ENCODE results near the gene OR4N5.
"Not testable (repeated sequence)": the region's sequence is repeated elsewhere in the genome, so short reads cannot be mapped to it uniquely, and the experiment has no call there.

Gene OR4N5

GRCh38 chr14:20138520-20138919, at the start of gene OR4N5:
Gene OR4N5 (plus strand): TSS chr14:20138820. CDS start chr14:20143736, 4,916 bp downstream.
- DNase-seq (ENCODE audit: low read depth, low spot score) = no peak

GRCh38 chr14:20092050-20092449, 46.6 kb upstream of the OR4N5 start:
- no peak for DNase-seq (ENCODE audit: low read depth, low spot score)

DNA sequence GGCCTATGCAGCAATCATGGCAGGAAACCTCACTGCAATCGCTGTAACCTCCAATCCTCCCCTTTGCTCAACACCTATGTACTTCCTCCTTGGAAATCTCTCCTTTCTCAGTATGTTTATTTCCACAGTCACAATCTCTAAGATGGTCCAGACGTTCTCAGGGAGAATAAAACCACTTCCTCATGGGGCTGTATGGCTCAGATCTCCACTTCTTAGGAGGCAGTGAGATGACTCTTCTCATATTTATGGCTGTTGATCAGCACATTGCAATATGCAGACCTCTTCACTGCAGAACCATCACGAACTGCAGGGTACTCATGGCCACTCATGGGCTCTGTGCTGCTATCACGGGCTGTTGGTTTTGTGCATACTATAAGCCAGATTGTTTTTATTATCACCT, 45.2 kb upstream of the OR4N5 start:
- DNase-seq (ENCODE audit: low read depth, low spot score) = no peak

GRCh38 chr14:20098926-20099770, 39.5 kb upstream of the OR4N5 start:
- DNase-seq (ENCODE audit: low read depth, low spot score) = not testable (repeated sequence)

DNA sequence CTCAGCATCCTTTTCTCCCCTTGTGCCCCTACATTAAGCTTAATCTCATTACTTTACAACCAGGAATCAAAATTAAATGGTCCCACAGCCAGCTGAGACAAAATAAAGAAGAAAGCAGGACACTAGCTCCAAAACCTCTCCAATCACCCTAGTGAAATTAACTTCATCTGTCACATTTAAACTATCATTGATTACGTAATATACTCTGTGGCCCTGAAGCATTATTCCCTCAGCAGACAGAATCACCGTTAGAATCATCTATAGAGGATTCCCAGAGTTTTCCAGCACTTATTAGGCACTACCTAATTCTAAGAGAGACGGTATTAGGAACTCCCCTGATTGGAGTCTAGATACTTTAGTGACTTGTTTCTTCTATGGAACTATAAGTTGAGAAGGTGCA, 28.2 kb upstream of the OR4N5 start, which contains the start of gene OR4K17:
Gene OR4K17, plus strand, starts transcription at position 302 of the 400 bp plus-strand sequence. CDS start 6,761 bp downstream, outside the sequence.
- DNase-seq (ENCODE audit: low read depth, low spot score) = no peak

DNA sequence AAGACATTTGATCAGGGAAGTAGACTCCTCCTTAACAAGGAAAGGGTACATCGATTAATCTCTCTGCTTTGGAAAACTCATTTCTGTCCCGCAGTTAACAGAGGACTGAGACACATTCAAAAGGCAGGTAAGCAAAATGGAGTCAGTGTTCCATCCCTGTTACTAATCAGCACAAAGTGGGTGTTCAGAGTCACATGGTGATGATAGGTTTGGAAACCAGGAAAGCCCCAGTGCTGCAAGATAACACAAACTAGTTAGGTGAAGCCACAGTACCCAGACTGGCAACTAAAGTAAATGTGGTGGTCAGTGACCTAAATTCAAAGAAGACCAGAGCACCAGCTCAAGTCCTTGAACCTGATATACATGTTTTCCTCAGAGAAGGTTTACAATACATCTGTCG, 26.3 kb upstream of the OR4N5 start:
- DNase-seq (ENCODE audit: low read depth, low spot score) = no peak

- DNase-seq (ENCODE audit: low read depth, low spot score) = no peak
These were observed 21.9 kb upstream of the OR4N5 start for GRCh38 chr14:20116748-20117147.

- no peak for DNase-seq (ENCODE audit: low read depth, low spot score)
These were observed 19.8 kb upstream of the OR4N5 start for GRCh38 chr14:20118795-20119194.

DNA sequence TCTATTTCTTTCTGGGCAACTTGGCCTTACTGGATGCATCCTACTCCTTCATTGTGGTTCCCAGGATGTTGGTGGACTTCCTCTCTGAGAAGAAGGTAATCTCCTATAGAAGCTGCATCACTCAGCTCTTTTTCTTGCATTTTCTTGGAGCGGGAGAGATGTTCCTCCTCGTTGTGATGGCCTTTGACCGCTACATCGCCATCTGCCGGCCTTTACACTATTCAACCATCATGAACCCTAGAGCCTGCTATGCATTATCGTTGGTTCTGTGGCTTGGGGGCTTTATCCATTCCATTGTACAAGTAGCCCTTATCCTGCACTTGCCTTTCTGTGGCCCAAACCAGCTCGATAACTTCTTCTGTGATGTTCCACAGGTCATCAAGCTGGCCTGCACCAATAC, 5.3 kb downstream of the OR4N5 start:
- DNase-seq (ENCODE audit: low read depth, low spot score) = no peak

DNA sequence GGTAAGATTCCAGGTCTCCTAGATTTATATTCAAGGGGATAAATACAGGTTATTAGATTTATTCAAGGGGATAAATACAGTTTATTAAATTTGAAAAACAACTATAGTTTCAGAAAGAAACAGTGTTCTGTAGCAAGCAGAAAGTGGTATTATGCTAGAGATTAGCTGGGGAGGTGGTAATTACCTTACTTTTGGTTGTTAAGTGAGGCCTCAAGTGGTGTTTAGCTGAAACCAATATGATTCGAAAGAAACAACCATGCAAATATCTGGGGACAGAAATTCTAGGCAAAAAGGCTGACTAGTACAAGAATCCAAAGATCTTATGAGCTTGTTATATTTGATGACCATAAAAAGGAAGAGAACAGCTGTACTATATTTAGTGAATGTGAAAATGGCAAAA, 6.2 kb downstream of the OR4N5 start:
- DNase-seq (ENCODE audit: low read depth, low spot score) = no peak

GRCh38 chr14:20164462-20164861, 25.8 kb downstream of the OR4N5 start:
- DNase-seq (ENCODE audit: low read depth, low spot score) = no peak

DNA sequence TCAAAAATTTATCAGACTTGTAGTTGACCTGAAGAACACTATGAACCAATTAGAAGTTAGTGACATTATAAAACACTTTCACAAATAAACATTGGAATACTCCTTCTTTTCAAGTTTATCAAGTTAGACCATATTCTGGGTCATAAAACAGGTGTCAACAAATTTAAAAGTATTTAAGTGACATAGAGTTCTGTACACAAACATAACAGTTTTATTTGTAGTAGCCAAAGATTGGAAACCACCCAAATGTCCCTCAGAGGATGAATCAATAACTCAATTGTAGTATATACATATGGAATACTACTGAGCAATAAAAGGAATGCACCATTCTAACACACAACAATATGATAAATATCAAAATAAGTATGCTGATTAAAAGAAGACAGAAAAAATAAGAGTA, 28.5 kb downstream of the OR4N5 start:
- DNase-seq (ENCODE audit: low read depth, low spot score) = no peak

DNA sequence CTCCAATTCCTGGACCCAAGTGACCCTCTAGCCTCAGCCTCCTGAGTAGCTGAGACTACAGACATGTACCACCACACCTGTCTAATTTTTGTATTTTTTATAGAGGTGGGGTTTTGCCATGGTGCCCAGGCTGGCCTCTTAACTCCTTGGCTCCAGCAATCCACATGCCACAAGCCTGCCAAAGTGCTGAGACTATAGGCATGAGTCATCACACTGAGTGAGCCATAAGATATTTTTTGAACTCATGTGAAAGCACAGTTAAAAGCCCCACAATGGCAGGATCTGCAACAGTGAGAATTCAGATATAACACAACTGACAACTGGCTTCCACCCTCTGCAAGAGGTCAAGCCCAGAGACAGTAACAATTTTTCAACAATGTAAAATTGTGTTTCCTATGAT, 31.2 kb downstream of the OR4N5 start:
- DNase-seq (ENCODE audit: low read depth, low spot score) = not testable (repeated sequence)

DNA sequence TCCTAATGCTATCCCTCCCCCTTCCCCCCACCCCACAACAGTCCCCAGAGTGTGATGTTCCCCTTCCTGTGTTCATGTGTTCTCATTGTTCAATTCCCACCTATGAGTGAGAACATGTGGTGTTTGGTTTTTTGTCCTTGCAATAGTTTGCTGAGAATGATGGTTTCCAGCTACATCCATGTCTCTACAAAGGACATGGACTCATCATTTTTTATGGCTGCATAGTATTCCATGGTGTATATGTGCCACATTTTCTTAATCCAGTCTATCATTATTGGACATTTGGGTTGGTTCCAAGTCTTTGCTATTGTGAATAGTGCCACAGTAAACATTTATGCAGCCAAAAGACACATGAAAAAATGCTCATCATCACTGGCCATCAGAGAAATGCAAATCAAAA, 35.6 kb downstream of the OR4N5 start:
- DNase-seq (ENCODE audit: low read depth, low spot score) = not testable (repeated sequence)

- DNase-seq (ENCODE audit: low read depth, low spot score) = no peak
These were observed 37.7 kb downstream of the OR4N5 start for GRCh38 chr14:20176330-20176729.

DNA sequence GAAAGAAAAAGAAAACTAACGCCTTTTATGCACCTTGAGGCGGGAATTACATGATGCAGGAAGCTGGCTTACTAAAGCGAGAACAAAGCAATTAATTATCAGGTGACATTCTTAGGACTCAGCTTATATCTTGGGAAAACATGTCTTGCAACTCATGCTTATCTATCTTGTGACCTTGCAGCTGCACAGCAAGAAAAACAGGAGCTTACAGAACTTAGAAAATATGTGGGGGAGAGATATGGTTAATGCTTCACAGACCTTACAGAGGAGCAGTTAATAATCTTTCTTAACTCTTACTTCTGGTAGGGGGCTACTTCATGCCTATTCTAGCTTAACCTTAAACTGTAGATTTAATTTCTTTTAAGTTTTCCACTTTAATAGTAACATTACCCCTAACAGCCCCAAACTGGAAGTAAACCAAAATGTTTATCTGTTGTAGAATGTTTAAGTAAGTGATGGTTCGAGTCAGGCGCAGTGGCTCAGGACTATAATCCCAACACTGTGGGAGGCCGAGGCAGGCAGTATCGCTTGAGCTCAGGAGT, 38.9 kb downstream of the OR4N5 start:
- DNase-seq (ENCODE audit: low read depth, low spot score) = no peak

DNA sequence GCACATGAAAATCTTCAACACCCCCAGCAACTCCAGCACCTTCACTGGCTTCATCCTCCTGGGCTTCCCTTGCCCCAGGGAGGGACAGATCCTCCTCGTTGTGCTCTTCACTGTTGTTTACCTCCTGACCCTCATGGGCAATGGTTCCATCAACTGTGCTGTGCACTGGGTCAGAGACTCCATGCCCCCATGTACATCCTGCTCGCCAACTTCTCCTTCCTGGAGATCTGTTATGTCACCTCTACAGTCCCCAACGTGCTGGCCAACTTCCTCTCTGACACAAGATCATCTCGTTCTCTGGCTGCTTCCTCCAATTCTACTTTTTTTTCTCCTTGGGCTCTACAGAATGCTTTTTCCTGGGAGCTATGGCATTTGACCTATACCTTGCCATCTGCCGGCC, 40.6 kb downstream of the OR4N5 start:
- no peak for DNase-seq (ENCODE audit: low read depth, low spot score)

- DNase-seq (ENCODE audit: low read depth, low spot score) = no peak
These were observed 41.3 kb downstream of the OR4N5 start for GRCh38 chr14:20179880-20180279.

- DNase-seq (ENCODE audit: low read depth, low spot score) = no peak
These were observed 41.9 kb downstream of the OR4N5 start for GRCh38 chr14:20180486-20180885.

DNA sequence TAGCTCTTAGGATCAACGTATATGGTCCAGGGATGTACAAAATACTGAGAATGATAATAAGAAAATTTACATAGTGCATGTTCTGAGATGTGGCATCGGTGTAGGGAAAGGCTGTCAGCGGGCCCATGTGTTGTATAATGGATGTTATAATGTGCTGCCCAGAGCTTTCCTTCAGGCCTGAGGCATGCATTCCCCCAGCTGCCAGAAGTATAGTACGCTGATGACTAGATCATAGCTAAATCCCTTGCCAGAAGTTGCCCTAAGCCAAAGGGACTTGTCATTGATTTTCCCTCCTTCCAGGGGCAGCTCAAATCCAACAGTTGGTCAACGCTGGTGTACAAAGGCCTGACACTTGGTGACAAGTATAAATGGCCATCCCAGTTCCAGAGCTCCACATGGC, 45.6 kb downstream of the OR4N5 start:
- DNase-seq (ENCODE audit: low read depth, low spot score) = no peak

- DNase-seq (ENCODE audit: low read depth, low spot score) = no peak
These were observed 52.0 kb downstream of the OR4N5 start, which contains the start of gene OR11G2 for GRCh38 chr14:20190596-20190995. Gene OR11G2 (plus strand): TSS chr14:20190896. CDS start chr14:20197438, 6,542 bp downstream.

- DNase-seq (ENCODE audit: low read depth, low spot score) = no peak
These were observed 52.8 kb downstream of the OR4N5 start for GRCh38 chr14:20191396-20191795.

- no peak for DNase-seq (ENCODE audit: low read depth, low spot score)
These were observed 55.5 kb downstream of the OR4N5 start for GRCh38 chr14:20194101-20194500.

All from activated CD4-positive, CD25-positive, alpha-beta regulatory T cell treated with anti-CD3 and anti-CD28 coated beads, Interleukin-2, amount 50 U/mL, for 16 hours (primary cell).